Ovary (tissue), 9 donors: Measurements from ENCODE around the gene TNFRSF14. TPM values are rescaled to one million over a fixed set of nuclear protein-coding genes. Genes with fewer than 3 reads are reported as not detected.

ENCODE experiments used
- DNase-seq, 5 donors: peaks; one replicate each; pipeline ENCODE4 v3.0.0-alpha.2; 2019 to 2020
- H3K27ac ChIP-seq, 2 donors: fragments of 200-600 bp; one replicate each; pipeline versions ENCODE4 v1.5.1 to v1.8.0; 2019 to 2022
- H3K27me3 ChIP-seq: fragments of 200-600 bp; one replicate; pipeline ENCODE4 v1.8.0; 2022
- H3K36me3 ChIP-seq: fragments of 200-600 bp; sonication (generic); one replicate; pipeline ENCODE4 v1.5.1; 2019
- H3K4me1 ChIP-seq: one replicate; pipeline ENCODE4 v1.8.1; 2013; ENCODE audit warnings: mild to moderate bottlenecking, moderate library complexity; ENCODE audit not compliant: insufficient read depth
- H3K4me3 ChIP-seq: fragments of 200-600 bp; sonication (generic); one replicate; pipeline ENCODE4 v1.5.1; 2017
- H3K9me3 ChIP-seq, 2 donors: fragments of 200-600 bp in 1 of 2; sonication (generic) in 1 of 2; one replicate each; pipeline versions ENCODE4 v1.5.1 to v1.8.1; 2013 to 2019; ENCODE audit warnings: mild to moderate bottlenecking in 1 of 2, moderate library complexity in 1 of 2
- EP300 ChIP-seq: sonication (generic); formaldehyde crosslinking; IDR thresholded peaks from one replicate; pipeline ENCODE4 v1.6.1; 2017; ENCODE audit warnings: antibody characterized with exemption
- POLR2A ChIP-seq: fragments of 450-650 bp; IDR thresholded peaks from one replicate; pipeline ENCODE4 v1.6.1; 2017; ENCODE audit warnings: antibody characterized with exemption, mild to moderate bottlenecking, moderate library complexity
- WGBS, 3 donors: extraction: QIAGEN DNeasy Blood & Tissue Kit in 1 of 3; methylation state at CpG; one replicate each; pipeline versions ENCODE4 v1.1.5 to v1.1.7; 2013 to 2017; 5-methylcytosine and 5-hydroxymethylcytosine counted together
- intact Hi-C, 4 donors: fragments of 100-400 bp; cut with DNase I; formaldehyde crosslinking; loops; one replicate each; pipeline versions ENCODE4 v1.11.0 to v1.15.1; 2022 to 2023
- polyA plus RNA-seq, 2 donors: library from polyadenylated mRNA; stranded (reverse); fragments of 200-250 nt in 1 of 2; fragments of 350-450 nt in 1 of 2; fragmentation: Illumina TruSeq in 1 of 2; extraction: RNeasy Lipid Tissue Mini Kit (QIAGEN cat#74804) in 1 of 2; gene quantifications; one replicate each; pipeline ENCODE4 v1.2.3, GENCODE V29; 2013 to 2014
- total RNA-seq, 7 donors: library from RNA; depleted of rRNA in 2 of 7; stranded (reverse); fragments of >200 nt in 2 of 7; fragmentation: NEBNext Ultra II Directional in 3 of 7; extraction: Animal tissue kit (Norgen Biotek cat#: 25700) in 3 of 7; gene quantifications; one replicate each; pipeline versions ENCODE4 v1.1.0 to v1.2.4, GENCODE V29; 2016 to 2023
- TF ChIP-seq, protein P1 (sequence below), 3 donors: fragments of 450-650 bp in 2 of 3; fragments of 200-600 bp in 1 of 3; IDR thresholded peaks; one replicate each; pipeline versions ENCODE4 v1.5.1 to v1.8.0; 2016 to 2022; ENCODE audit warnings: antibody characterized with exemption in 3 of 3, mild to moderate bottlenecking in 1 of 3
- donor health status: DM: no; HTN: no; CAD: no; lungs with moderate emphysema.
- donor health status: DM: no; HTN: no; CAD: no.
- donor health status: Bipolar disorder and iron deficiency.
- donor health status: DM: yes; HTN: yes; CAD: no.
- donor health status: DM: no; HTN: no; CAD: no.
- donor health status: DM: yes; HTN: yes; CAD: no.

The TNFRSF14 gene
- total and polyA plus RNA-seq, 9 donors = 4.3 to 78.5 (median 57.6) TPM

DNA sequence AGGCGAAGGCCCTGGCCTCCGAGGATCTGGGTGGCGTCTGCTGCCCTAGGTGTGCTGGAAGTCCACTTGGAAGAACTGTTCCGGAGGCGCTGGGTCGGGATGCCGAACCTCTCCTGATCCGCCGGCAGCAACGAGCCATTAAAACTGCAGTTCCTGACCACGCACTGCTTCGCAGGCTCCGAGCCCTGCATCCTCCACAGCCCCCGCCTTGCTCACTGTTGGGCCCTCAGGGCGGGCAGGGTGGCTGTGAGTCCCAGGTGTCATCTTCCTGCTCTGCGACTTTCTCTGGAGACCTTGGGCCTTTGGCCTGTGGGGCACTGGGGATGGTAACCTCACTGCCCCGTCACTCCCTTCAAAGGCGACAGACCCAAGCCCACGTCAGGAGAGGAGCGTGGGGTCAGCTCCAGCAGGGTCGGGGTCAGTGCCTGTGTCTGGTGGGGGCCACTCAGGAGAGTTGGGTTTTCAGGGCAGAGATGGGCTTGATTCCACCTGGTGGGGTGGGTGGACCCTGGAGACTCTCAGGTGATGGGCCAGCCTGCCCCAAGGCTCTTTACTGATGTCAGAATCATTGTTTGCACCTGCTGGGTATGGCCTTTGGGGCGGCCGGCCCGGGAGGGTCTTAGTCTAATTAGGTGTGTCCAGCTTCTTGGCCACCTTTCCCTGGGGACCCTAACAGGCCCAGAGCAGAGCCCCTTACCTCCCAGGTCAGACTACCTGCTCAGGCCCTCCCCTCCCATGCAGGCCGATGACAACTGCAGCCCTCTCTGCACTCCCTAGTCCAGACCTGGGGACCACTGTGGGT is 33.5 kb downstream of the TNFRSF14 start:
- WGBS, 3 donors = 92 to 93% (median 93%) methylated on average over 25 of the region's 25 CpGs
- no peak overlapping the region for H3K4me3 ChIP-seq
- H3K36me3 ChIP-seq = no peaks in the 10 kb centered on the region
- no peaks in the 10 kb centered on the region for H3K9me3 ChIP-seq
- TF ChIP-seq POLR2A (no peak), EP300 (no peak)
- peak in 2 of 5 donors; percentile 14 to 36 for DNase-seq
- peaks cover 10% of the 10 kb centered on the region for H3K4me1 ChIP-seq
- intact Hi-C loops = no loop called here
- H3K27me3 ChIP-seq = no peaks in the 10 kb centered on the region
- no peak overlapping the region for H3K27ac ChIP-seq

DNA sequence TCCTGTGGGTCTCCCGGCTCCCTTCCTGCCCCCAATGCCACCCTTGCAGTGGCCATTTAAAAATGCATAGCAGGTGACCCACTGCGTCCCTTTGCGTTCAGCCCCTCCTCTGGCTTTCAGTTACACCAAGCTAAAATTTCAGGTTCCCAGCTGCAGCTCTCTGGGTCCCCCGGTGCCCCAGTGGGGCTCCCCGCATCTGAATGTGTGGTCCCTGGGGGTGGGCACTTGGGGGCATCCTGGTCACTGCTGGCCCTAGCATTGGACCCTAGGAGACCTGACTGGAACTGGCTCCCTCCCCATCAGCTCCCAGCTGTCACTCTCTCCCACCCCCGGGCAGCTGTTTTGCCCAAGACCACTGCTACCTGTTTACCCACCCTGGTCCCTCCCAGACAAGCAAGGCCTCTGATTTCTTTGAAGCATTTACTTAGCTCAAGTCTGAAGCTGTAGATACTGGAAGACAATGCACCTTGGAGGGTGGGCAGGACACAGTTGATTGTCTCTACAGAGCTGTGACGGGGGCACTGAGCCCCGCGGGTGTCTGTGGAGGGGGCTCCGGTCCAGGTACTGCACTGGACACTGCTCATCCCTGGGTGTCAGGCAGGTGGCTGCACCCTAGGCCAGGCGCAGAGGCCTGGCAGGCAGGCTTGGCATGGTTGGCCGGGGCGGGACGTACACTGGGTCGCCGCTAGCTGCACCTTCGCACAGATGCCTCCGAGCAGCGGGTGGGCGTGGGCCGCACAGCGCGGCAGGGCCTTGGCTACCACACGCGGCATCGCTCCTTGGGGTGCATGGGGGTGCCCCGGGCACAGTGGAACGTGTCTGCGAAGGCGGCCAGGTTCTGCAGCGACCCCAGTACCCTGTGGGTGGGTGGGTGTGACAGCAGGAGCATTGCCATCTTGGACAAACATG is 34.3 kb downstream of the TNFRSF14 start:
- TF ChIP-seq, protein P1, sequence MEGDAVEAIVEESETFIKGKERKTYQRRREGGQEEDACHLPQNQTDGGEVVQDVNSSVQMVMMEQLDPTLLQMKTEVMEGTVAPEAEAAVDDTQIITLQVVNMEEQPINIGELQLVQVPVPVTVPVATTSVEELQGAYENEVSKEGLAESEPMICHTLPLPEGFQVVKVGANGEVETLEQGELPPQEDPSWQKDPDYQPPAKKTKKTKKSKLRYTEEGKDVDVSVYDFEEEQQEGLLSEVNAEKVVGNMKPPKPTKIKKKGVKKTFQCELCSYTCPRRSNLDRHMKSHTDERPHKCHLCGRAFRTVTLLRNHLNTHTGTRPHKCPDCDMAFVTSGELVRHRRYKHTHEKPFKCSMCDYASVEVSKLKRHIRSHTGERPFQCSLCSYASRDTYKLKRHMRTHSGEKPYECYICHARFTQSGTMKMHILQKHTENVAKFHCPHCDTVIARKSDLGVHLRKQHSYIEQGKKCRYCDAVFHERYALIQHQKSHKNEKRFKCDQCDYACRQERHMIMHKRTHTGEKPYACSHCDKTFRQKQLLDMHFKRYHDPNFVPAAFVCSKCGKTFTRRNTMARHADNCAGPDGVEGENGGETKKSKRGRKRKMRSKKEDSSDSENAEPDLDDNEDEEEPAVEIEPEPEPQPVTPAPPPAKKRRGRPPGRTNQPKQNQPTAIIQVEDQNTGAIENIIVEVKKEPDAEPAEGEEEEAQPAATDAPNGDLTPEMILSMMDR (IDR thresholded peaks at IDR 0.05) = no peak
- no peak for TF ChIP-seq POLR2A
- TF ChIP-seq EP300 = no peak
- H3K4me1 ChIP-seq = peaks cover 7% of the 10 kb centered on the region
- H3K36me3 ChIP-seq = no peaks in the 10 kb centered on the region
- H3K27me3 ChIP-seq = no peaks in the 10 kb centered on the region
- no peak overlapping the region for H3K4me3 ChIP-seq
- DNase-seq = peak in 2 of 5 donors; percentile 21 to 39
- H3K27ac ChIP-seq = no peak overlapping the region
- no peaks in the 10 kb centered on the region for H3K9me3 ChIP-seq
- 93 to 96% (median 95%) methylated on average over 25 to 31 of the region's 31 CpGs for WGBS, 3 donors
- intact Hi-C loops = no loop called here

DNA sequence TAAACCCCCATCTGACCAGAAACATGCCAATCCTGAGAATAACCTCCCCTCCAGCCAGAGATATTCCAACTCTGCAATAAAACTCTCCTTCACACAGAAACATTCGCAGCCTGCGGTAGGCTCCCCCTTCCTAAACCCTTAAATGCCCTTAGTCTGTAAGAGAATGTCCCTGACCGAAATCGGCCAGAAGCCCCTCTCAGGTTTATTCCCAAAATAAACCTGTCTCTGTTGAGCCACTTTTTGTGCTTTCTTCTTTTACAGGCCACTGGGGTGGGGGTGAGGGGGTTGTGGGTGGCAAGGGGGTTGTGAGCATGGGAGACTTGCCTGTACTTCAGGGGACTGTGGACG is 35.0 kb downstream of the TNFRSF14 start:
- Histone ChIP-seq H3K4me1 (peaks cover 7% of the 10 kb centered on the region), H3K27me3 (no peaks in the 10 kb centered on the region), H3K9me3 (no peaks in the 10 kb centered on the region), H3K4me3 (no peak overlapping the region), H3K36me3 (no peaks in the 10 kb centered on the region), H3K27ac (no peak overlapping the region)
- 83 to 89% (median 88%) methylated on average over 5 of the region's 5 CpGs for WGBS, 3 donors
- TF ChIP-seq EP300 (no peak), POLR2A (no peak)
- TF ChIP-seq, protein P1 (IDR thresholded peaks at IDR 0.05) = no peak
- DNase-seq = no peak
- intact Hi-C loops = no loop called here

DNA sequence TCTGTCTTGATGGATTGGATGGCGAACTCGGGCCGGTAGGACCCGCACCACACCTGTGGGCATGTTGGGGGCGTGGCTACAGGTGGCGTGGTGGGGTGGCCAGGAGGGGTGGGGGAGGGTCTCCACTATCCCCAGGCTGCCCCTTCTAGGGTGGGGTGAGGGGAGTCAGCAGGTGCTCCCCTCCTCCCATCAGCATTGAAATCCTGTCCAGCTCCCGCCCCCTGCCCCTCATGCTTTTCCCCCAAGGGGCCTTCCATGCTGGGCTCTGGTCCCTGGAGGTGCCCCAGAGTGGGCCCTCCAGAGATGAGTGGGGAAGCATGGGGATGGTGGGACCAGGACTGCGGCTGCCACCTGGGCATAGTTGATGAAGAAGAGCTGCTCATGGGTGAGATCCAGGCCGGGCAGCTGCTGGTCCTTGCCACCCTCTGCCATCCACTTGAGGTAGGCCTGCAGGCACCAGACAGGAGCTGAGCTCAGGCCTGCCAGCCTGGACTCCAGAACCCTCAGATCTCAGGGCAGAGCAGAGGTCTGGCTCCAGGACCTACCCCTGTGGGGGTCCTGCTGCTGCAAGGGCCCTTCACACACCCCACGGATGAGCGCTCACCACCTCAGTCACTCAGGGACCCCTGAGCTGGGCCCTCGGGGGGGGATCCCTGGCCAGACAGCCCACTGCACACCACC is 35.5 kb downstream of the TNFRSF14 start:
- no peaks in the 10 kb centered on the region for H3K9me3 ChIP-seq
- TF ChIP-seq EP300 (no peak), POLR2A (no peak)
- TF ChIP-seq, protein P1 (IDR thresholded peaks at IDR 0.05) = no peak
- H3K27me3 ChIP-seq = no peaks in the 10 kb centered on the region
- intact Hi-C loops = no loop called here
- no peak overlapping the region for H3K4me3 ChIP-seq
- peak in 2 of 5 donors; percentile 14 to 28 for DNase-seq
- WGBS, 3 donors = 89 to 94% (median 91%) methylated on average over 10 to 12 of the region's 12 CpGs
- H3K27ac ChIP-seq = no peak overlapping the region
- peaks cover 7% of the 10 kb centered on the region for H3K4me1 ChIP-seq
- H3K36me3 ChIP-seq = no peaks in the 10 kb centered on the region
